Measurements from ENCODE around the gene GHR. TPM values are rescaled to one million over a fixed set of nuclear protein-coding genes. Genes with fewer than 3 reads are reported as not detected.

The GHR gene
- total RNA-seq, 1 donor from 2014 or later, result 5.4 TPM

- TF ChIP-seq, protein P1, sequence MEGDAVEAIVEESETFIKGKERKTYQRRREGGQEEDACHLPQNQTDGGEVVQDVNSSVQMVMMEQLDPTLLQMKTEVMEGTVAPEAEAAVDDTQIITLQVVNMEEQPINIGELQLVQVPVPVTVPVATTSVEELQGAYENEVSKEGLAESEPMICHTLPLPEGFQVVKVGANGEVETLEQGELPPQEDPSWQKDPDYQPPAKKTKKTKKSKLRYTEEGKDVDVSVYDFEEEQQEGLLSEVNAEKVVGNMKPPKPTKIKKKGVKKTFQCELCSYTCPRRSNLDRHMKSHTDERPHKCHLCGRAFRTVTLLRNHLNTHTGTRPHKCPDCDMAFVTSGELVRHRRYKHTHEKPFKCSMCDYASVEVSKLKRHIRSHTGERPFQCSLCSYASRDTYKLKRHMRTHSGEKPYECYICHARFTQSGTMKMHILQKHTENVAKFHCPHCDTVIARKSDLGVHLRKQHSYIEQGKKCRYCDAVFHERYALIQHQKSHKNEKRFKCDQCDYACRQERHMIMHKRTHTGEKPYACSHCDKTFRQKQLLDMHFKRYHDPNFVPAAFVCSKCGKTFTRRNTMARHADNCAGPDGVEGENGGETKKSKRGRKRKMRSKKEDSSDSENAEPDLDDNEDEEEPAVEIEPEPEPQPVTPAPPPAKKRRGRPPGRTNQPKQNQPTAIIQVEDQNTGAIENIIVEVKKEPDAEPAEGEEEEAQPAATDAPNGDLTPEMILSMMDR (IDR thresholded peaks at IDR 0.05), result no peak
- Mint-ChIP-seq H3K9me3 (ENCODE audit: low read depth) (peaks cover 23% of the 10 kb centered on the region), H3K4me3 (ENCODE audit: unreplicated experiment) (no peak overlapping the region), H3K27ac (ENCODE audit: unreplicated experiment) (no peak overlapping the region), H3K36me3 (ENCODE audit: low read depth) (peaks cover 3% of the 10 kb centered on the region), H3K4me1 (ENCODE audit: low read depth) (peaks cover 6% of the 10 kb centered on the region), H3K27me3 (ENCODE audit: low read depth) (no peaks in the 10 kb centered on the region)
- no peak for DNase-seq (ENCODE audit: low spot score)
Measured at GRCh38 chr5:42526179-42526578, 102.9 kb downstream of the GHR start.

GRCh38 chr5:42531611-42532010 is 108.4 kb downstream of the GHR start:
- no peaks in the 10 kb centered on the region for H3K27me3 Mint-ChIP-seq (ENCODE audit: low read depth)
- TF ChIP-seq, protein P1 (IDR thresholded peaks at IDR 0.05), result no peak
- peaks cover 32% of the 10 kb centered on the region for H3K9me3 Mint-ChIP-seq (ENCODE audit: low read depth)
- DNase-seq (ENCODE audit: low spot score), result no peak
- no peak overlapping the region for H3K27ac Mint-ChIP-seq (ENCODE audit: unreplicated experiment)
- no peak overlapping the region for H3K4me3 Mint-ChIP-seq (ENCODE audit: unreplicated experiment)
- peaks cover 3% of the 10 kb centered on the region for H3K36me3 Mint-ChIP-seq (ENCODE audit: low read depth)
- no peaks in the 10 kb centered on the region for H3K4me1 Mint-ChIP-seq (ENCODE audit: low read depth)

GRCh38 chr5:42542106-42542505 is 118.9 kb downstream of the GHR start:
- H3K4me1 Mint-ChIP-seq (ENCODE audit: low read depth), result no peaks in the 10 kb centered on the region
- H3K36me3 Mint-ChIP-seq (ENCODE audit: low read depth), result peaks cover 2% of the 10 kb centered on the region
- H3K9me3 Mint-ChIP-seq (ENCODE audit: low read depth), result peaks cover 38% of the 10 kb centered on the region
- DNase-seq (ENCODE audit: low spot score), result no peak
- TF ChIP-seq, protein P1 (IDR thresholded peaks at IDR 0.05), result no peak
- H3K4me3 Mint-ChIP-seq (ENCODE audit: unreplicated experiment), result no peak overlapping the region
- H3K27me3 Mint-ChIP-seq (ENCODE audit: low read depth), result no peaks in the 10 kb centered on the region
- no peak overlapping the region for H3K27ac Mint-ChIP-seq (ENCODE audit: unreplicated experiment)

- H3K36me3 Mint-ChIP-seq (ENCODE audit: low read depth), result peaks cover 2% of the 10 kb centered on the region
- peaks cover 23% of the 10 kb centered on the region for H3K9me3 Mint-ChIP-seq (ENCODE audit: low read depth)
- no peaks in the 10 kb centered on the region for H3K27me3 Mint-ChIP-seq (ENCODE audit: low read depth)
- TF ChIP-seq, protein P1 (IDR thresholded peaks at IDR 0.05), result no peak
- H3K27ac Mint-ChIP-seq (ENCODE audit: unreplicated experiment), result no peak overlapping the region
- no peak for DNase-seq (ENCODE audit: low spot score)
- no peak overlapping the region for H3K4me3 Mint-ChIP-seq (ENCODE audit: unreplicated experiment)
- H3K4me1 Mint-ChIP-seq (ENCODE audit: low read depth), result no peaks in the 10 kb centered on the region
Measured at GRCh38 chr5:42543774-42544173, 120.5 kb downstream of the GHR start.

- H3K36me3 Mint-ChIP-seq (ENCODE audit: low read depth), result peaks cover 2% of the 10 kb centered on the region
- no peak for DNase-seq (ENCODE audit: low spot score)
- H3K9me3 Mint-ChIP-seq (ENCODE audit: low read depth), result peaks cover 13% of the 10 kb centered on the region
- TF ChIP-seq, protein P1 (IDR thresholded peaks at IDR 0.05), result no peak
- no peak overlapping the region for H3K4me3 Mint-ChIP-seq (ENCODE audit: unreplicated experiment)
- H3K27me3 Mint-ChIP-seq (ENCODE audit: low read depth), result no peaks in the 10 kb centered on the region
- no peak overlapping the region for H3K27ac Mint-ChIP-seq (ENCODE audit: unreplicated experiment)
- H3K4me1 Mint-ChIP-seq (ENCODE audit: low read depth), result no peaks in the 10 kb centered on the region
Measured at GRCh38 chr5:42545038-42545437, 121.8 kb downstream of the GHR start.
